ENCODE results near the gene CRYGB.
"Not testable (repeated sequence)": the region's sequence is repeated elsewhere in the genome, so short reads cannot be mapped to it uniquely, and the experiment has no call there.

The CRYGB gene

DNA sequence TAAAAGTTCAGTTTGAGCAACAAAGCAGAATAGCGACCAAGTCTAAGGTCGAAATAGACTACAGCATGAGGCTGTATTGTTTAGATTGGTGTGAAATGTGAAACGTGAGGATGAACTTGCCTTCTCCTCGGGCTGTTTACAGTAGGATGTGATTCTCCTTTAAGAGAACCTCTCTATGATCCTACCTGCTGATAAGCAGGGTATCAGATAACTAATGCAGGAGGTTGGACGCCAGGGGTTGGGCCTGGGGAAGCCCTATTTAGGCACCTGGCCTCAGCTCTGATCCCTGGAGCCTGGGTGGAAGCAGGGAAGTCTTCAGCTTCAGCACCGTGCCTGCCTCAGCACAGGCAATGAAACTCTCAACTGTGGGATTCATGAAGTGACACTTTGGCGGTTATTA is 33.0 kb downstream of the CRYGB start:
- no peak for DNase-seq (ENCODE audit: low read depth)
- H3K4me3 ChIP-seq (ENCODE audit: low read depth, low read length), result no peak overlapping the region
- TF ChIP-seq, protein P1, sequence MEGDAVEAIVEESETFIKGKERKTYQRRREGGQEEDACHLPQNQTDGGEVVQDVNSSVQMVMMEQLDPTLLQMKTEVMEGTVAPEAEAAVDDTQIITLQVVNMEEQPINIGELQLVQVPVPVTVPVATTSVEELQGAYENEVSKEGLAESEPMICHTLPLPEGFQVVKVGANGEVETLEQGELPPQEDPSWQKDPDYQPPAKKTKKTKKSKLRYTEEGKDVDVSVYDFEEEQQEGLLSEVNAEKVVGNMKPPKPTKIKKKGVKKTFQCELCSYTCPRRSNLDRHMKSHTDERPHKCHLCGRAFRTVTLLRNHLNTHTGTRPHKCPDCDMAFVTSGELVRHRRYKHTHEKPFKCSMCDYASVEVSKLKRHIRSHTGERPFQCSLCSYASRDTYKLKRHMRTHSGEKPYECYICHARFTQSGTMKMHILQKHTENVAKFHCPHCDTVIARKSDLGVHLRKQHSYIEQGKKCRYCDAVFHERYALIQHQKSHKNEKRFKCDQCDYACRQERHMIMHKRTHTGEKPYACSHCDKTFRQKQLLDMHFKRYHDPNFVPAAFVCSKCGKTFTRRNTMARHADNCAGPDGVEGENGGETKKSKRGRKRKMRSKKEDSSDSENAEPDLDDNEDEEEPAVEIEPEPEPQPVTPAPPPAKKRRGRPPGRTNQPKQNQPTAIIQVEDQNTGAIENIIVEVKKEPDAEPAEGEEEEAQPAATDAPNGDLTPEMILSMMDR (IDR thresholded peaks at IDR 0.05; ENCODE audit: low read depth, low read length, missing control alignments), result no peak

DNA sequence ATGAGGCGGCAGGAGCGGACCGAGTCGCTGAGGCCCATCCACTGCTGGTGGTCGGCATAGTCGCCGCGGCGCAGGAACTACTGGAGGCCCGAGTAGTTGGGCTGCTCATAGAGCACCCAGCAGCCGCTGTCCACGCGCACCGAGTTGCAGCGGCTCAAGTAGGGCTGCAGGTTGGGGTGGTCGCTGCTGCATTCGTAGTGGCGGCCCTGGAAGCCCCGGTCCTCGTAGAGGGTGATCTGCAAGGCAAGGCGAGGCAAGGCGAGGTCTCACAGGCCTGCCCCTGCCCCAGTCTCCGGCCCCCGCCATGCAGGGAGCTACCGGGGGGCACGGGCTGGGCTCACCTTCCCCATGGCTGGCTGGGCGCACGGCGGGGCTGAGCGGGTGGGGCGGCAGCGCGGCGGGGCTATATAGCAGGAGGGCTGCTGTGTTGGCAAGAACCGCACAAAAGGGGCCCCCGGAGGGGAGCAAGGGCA is 33.6 kb downstream of the CRYGB start:
- H3K4me3 ChIP-seq (ENCODE audit: low read depth, low read length); DNase-seq (ENCODE audit: low read depth): not testable (repeated sequence)

DNA sequence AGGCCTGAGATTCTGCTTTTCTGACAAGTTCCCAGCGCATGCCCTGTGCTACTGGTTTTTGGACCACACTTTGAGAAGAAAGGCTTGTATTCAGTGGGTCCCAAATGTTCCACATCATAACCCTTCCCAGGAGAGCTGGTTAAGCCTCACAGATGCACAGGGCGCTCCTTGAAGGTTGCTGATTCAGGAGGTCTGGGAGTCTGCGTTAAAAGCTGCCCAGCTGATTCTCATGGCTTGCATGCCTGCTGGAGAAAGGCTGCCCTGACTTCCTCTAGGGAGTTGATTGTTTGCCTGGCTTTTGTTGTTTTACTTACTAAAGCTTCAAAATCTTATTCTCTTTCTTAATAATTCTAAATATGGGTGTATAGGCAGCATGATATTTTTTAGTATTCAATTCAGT is 42.3 kb downstream of the CRYGB start:
- H3K4me3 ChIP-seq (ENCODE audit: low read depth, low read length), result no peak overlapping the region
- no peak for DNase-seq (ENCODE audit: low read depth)
- TF ChIP-seq, protein P1 (IDR thresholded peaks at IDR 0.05; ENCODE audit: low read depth, low read length, missing control alignments), result no peak

DNA sequence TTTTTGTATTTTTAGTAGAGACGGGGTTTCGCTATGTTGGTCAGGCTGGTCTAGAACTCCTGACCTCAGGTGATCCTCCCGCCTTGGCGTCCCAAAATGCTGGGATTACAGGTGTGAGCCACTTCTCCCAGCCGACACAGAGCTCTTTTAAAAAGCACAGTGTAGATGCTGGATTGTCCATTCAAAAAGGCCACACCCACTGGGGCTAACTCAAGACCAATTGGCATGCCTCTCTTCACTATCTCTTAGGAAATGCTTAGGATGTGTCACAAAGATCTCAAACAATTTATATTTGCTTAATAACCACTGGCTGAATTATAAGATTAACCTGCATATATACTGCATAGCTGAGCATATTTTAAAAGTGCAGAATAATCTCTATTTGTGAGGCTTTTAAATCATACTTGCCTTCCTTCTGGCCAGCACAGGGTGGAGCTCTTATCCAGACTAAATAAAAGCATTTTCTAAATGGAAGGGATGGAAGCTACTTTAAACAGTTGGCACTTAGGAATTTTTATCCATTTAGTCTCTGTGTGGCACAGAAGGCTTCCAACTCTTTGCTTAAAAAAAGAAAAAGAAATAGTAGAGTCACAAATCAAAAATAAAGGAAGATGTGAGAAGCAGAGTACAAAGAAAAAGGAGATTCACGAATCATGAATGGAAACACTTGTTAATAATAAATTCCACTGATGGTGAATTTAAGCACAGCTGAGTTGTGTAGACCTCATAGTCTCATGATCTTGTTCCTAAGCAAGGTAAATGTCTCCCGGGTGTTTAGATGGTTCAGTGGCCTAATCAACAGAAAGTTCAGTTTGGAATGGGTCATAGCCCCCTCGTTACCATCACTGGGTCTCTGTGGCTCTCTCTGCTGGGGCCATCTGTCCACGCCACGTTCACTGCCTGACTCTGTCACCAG is 44.0 kb downstream of the CRYGB start:
- no peak overlapping the region for H3K4me3 ChIP-seq (ENCODE audit: low read depth, low read length)
- TF ChIP-seq, protein P1 (IDR thresholded peaks at IDR 0.05; ENCODE audit: low read depth, low read length, missing control alignments), result no peak
- DNase-seq (ENCODE audit: low read depth), result no peak

DNA sequence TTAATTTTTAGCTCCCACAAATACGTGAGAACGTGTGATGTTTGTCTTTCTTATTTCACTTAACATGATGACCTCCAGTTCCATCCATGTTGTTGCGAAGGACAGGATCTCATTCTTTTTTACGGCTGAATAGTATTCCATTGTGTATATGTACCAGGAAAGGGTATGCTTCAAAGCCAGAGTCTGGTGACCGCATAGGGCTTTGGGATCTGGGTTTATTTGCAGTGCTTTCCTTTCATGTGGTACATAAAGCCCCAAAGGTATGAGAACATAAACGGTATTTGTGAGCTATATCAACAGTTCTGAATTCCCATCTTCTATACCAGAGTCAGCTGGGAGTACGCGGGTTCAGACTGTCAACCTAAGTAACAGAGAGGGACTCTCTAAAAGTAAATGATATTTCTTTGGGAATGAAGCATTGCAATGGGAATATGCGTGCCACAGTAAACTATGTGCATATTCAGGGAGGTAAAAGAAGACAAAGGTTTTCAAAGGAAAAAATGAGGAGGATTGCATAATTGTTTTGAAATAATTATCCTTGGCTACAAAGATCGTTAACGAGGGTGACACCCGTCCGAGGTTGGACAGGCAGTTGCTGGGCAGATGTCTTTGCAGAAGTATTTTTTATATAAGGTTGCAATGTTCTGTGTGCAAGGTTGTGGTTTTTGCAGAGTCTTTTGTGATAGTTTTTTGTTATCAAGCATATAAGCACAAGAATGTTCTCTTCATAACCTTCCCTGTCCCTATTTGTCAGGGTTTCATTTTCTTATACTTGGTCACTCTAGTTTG is 46.1 kb downstream of the CRYGB start:
- no peak overlapping the region for H3K4me3 ChIP-seq (ENCODE audit: low read depth, low read length)
- TF ChIP-seq, protein P1 (IDR thresholded peaks at IDR 0.05; ENCODE audit: low read depth, low read length, missing control alignments), result no peak
- no peak for DNase-seq (ENCODE audit: low read depth)

DNA sequence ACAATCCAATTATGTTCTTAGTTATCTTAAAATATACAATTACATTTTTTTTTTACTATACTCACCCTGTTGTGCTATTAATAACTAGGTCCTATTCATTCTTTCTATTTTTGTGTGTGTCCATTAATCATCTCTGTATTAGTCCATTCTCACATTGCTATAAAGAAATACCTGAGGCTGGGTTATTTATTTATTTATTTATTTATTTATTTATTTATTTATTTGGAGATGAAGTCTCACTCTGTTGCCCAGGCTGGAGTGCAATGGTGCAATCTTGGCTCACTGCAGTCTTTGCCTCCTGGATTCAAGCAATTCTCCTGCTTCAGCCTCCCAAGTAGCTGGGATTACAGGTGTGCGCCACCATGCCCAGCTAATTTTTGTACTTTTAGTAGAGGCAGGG is 47.3 kb downstream of the CRYGB start:
- not testable (repeated sequence) for H3K4me3 ChIP-seq (ENCODE audit: low read depth, low read length); DNase-seq (ENCODE audit: low read depth)

DNA sequence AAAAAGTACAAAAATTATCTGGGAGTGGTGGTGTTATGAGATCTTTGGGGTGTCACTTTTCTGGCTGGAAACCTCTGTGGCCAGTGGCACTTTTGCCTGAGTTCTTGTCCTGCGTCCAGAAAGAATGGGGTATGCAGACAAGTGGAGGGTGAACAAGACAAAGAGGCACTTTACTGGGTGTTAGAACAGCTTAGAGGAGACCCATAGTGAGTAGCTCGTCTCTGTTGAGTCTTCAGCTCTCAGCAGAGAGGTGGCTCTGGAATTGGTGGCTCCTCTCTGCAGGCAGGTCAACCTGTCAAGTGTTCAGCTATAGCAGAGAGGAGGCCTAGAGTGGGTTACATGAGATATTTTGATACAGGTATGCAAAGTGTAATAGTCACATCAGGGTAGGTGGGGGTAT is 47.7 kb downstream of the CRYGB start:
- TF ChIP-seq, protein P1 (IDR thresholded peaks at IDR 0.05; ENCODE audit: low read depth, low read length, missing control alignments), result no peak
- no peak for DNase-seq (ENCODE audit: low read depth)
- no peak overlapping the region for H3K4me3 ChIP-seq (ENCODE audit: low read depth, low read length)
